Right hindlimb (tissue), 1 donor: ENCODE results near the gene ACTN1.
"Not testable (repeated sequence)": the region's sequence is repeated elsewhere in the genome, so short reads cannot be mapped to it uniquely, and the experiment has no call there.

ENCODE experiments used
- DNase-seq: peaks from one replicate; pipeline ENCODE4 v3.0.0-alpha.2; 2018

The ACTN1 gene

GRCh38 chr14:68979021-68979721 lies at the start of gene ACTN1:
Gene ACTN1 (minus strand): TSS chr14:68979302. CDS start chr14:68979056, 246 bp downstream.
- DNase-seq: peak; percentile 95

GRCh38 chr14:69027242-69027913 lies 48.3 kb upstream of the ACTN1 start:
- DNase-seq: no peak

- DNase-seq: no peak
These were observed 43.9 kb upstream of the ACTN1 start for GRCh38 chr14:69023035-69023434.

- DNase-seq: not testable (repeated sequence)
These were observed 43.0 kb upstream of the ACTN1 start for GRCh38 chr14:69022093-69022492.

- DNase-seq: no peak
These were observed 38.6 kb upstream of the ACTN1 start for GRCh38 chr14:69017706-69018105.

GRCh38 chr14:69014829-69015259 lies 35.7 kb upstream of the ACTN1 start:
- no peak for DNase-seq

GRCh38 chr14:69013943-69014782 lies 35.1 kb upstream of the ACTN1 start:
- DNase-seq: peak; percentile 58

GRCh38 chr14:69012256-69012953 lies 33.3 kb upstream of the ACTN1 start:
- DNase-seq: no peak

- DNase-seq: no peak
These were observed 31.5 kb upstream of the ACTN1 start for GRCh38 chr14:69010648-69011047.

- DNase-seq: peak; percentile 68
These were observed 29.4 kb upstream of the ACTN1 start for GRCh38 chr14:69008421-69008884.

GRCh38 chr14:69006346-69006745 lies 27.2 kb upstream of the ACTN1 start:
- DNase-seq: no peak

- DNase-seq: peak; percentile 69
These were observed 26.5 kb upstream of the ACTN1 start for GRCh38 chr14:69005432-69006148.

GRCh38 chr14:69004731-69005431 lies 25.8 kb upstream of the ACTN1 start:
- DNase-seq: no peak

GRCh38 chr14:69003626-69004025 lies 24.5 kb upstream of the ACTN1 start:
- no peak for DNase-seq

GRCh38 chr14:69002069-69002468 lies 23.0 kb upstream of the ACTN1 start:
- DNase-seq: no peak

GRCh38 chr14:69001375-69001774 lies 22.3 kb upstream of the ACTN1 start:
- DNase-seq: no peak

GRCh38 chr14:68998062-68998461 lies 19.0 kb upstream of the ACTN1 start:
- DNase-seq: no peak

- DNase-seq: no peak
These were observed 16.6 kb upstream of the ACTN1 start for GRCh38 chr14:68995731-68996130.

- no peak for DNase-seq
These were observed 15.0 kb upstream of the ACTN1 start for GRCh38 chr14:68994056-68994455.

- no peak for DNase-seq
These were observed 8.5 kb upstream of the ACTN1 start for GRCh38 chr14:68987653-68988036.

- no peak for DNase-seq
These were observed 8.0 kb upstream of the ACTN1 start for GRCh38 chr14:68986926-68987652.
